Right ventricle myocardium inferior (tissue), 1 donor: ENCODE results near the gene GINS1. TPM values are rescaled to one million over a fixed set of nuclear protein-coding genes. Genes with fewer than 3 reads are reported as not detected.

Experiments used
- ATAC-seq: fragments of 200-7000 bp; cut with Tn5 transposase; one replicate; pipeline ENCODE4 v1.9.1; 2020; ENCODE audit warnings: mild to moderate bottlenecking, moderate library complexity
- DNase-seq: peaks from one replicate; pipeline ENCODE4 v3.0.0; 2021; ENCODE audit errors: missing footprints
- intact Hi-C: fragments of 100-400 bp; cut with DNase I; formaldehyde crosslinking; loops from one replicate; pipeline ENCODE4 v1.11.0; 2022
- long read RNA-seq: library from polyadenylated mRNA; unstranded; transcript quantifications from one replicate; pipeline ENCODE4 v2.0.0, GENCODE V29; 2021
- total RNA-seq: library from RNA; stranded (reverse); fragmentation: NEBNext Ultra II Directional; extraction: Animal tissue kit (Norgen Biotek cat#: 25700); gene quantifications from one replicate; pipeline ENCODE4 v1.2.1, GENCODE V29; 2021
- donor health status: DM: no; HTN: yes; CAD: no; lungs with severe emphysema.

GINS1 gene
- 0.73 TPM for total RNA-seq
- long read RNA-seq = 0 reads

DNA sequence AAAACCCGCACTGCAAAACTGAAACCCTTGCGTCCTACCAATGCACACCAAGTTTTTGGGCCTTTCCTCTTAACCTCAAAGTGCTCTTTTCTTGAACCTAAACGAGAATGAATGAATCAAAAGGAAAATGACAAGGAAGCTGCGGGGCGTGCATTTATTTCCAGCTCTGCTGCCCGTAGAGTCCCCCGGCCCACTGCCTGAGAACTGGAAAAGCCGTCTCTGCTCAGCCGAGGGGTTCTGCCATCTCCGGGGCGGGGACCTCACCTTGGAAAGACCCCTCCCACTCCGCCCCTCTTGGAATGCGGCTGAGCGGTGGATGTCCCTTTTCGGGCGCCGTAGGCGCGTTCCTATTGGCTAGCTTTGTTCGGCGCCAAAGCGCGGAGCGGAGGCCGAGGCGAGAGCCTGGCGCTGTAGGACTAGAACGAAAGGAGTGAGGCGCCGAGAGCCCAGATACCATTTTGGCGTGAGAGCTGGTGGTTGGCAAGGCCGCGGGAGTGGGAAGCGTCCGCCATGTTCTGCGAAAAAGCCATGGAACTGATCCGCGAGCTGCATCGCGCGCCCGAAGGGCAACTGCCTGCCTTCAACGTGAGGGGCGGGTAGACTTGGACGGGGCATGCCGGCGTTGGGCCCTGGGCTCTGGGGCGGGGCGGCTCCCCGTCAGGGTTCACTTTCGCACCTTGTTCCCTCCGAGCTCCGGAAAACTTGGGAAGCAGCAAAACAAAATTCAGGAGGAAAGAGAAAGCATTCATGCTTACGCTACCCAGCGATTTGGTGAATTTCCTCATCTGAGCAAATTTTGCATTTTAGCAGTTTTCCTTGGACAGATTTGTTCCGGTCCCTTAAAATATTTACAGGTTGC lies at the start of gene GINS1:
GINS1 (plus strand) TSS at position 363 of the 859 bp plus-strand sequence; CDS start at position 511, 148 bp downstream.
- peak; percentile 90 for DNase-seq
- intact Hi-C loops = no loop called here
- peak; percentile 92 for ATAC-seq

- no peak for ATAC-seq
- DNase-seq = no peak
- intact Hi-C loops = no loop called here
Measured at GRCh38 chr20:25360631-25361286, 46.7 kb upstream of the GINS1 start.

- no peak for ATAC-seq
- intact Hi-C loops = no loop called here
- no peak for DNase-seq
Measured at GRCh38 chr20:25361287-25361683, 46.2 kb upstream of the GINS1 start.

GRCh38 chr20:25364180-25364788 lies 43.2 kb upstream of the GINS1 start:
- DNase-seq (no peak), ATAC-seq (no peak)
- intact Hi-C loops = no loop called here

DNA sequence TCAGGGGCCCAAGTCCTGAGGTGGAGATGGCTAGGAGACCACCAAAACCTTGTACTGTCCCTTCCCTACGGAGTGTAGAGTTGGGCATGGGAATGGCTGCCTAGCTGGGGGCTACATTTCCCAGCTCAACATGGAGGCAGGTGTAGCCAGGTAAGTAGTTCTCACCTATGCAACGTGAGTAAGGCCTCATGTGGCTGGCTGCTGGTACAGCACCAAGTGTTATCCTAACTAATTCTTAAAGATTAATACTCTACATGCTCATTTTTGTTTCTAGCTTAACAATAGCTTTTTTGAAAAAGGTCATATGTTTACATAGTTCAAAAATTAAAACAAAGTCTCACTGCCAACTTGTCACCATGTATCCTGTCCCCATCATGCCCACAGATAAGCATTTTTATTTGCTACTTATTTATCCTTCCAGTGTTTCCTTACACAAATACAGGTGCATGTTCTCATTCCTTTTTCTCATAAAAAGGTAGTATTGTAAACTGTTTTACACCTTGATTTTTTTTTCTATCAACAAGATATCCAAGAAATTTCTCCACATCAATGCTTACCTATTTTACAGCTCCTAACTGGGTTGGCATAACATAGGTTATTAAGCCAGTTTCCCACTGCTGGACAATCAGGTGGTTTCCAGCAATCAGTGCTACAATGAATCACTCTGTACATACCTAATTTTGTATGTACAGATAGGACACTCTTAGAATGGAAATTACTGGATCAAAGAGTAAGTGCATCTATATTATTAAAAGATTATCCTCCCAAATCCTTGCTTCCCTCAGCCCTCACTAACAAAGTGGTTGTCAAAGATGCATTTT lies 42.4 kb upstream of the GINS1 start:
- DNase-seq (no peak), ATAC-seq (no peak)
- intact Hi-C loops = no loop called here

DNA sequence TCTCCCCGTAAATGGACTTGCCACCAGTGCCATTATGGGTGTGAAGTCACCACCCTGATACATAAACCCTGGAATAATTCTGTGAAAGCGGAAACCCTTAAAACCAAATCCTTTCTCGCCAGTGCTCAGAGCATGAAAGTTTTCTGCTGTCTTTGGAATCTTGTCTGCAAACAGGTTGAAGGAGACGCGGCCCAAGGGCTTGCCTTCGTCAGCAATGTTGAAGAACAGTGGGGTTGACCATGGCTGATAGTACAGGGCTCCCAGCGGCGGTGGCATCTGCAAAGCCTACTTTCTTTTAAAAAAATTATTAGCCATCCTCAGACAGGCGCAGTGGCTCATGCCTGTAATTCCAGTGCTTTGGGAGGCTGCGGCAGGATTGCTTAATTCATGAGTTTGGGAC lies 38.9 kb upstream of the GINS1 start:
- ATAC-seq = no peak
- intact Hi-C loops = no loop called here

GRCh38 chr20:25368976-25369375 lies 38.5 kb upstream of the GINS1 start:
- no peak for DNase-seq
- no peak for ATAC-seq
- intact Hi-C loops = no loop called here

More for the DNA sequence above, 38.9 kb upstream of the GINS1 start:
- no peak for DNase-seq

DNA sequence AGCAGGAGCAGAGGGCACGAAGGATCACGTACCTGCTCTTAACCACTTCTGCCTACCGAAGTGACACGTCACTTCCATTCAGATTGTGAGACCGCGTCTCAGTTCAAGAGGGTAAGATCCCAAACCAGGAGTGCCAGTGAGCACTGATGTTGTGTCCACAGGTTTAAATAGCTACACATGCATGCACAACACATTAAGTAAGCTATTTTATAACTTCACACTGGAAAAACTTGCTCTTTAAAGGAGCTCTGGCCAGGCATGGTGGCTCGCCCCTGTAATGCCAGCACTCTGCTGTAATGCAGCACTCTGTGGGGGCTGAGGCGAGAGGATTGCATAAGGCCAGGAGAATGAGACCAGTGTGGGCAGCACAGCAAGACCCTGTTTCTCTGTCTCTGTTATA lies 37.9 kb upstream of the GINS1 start:
- intact Hi-C loops = no loop called here

DNA sequence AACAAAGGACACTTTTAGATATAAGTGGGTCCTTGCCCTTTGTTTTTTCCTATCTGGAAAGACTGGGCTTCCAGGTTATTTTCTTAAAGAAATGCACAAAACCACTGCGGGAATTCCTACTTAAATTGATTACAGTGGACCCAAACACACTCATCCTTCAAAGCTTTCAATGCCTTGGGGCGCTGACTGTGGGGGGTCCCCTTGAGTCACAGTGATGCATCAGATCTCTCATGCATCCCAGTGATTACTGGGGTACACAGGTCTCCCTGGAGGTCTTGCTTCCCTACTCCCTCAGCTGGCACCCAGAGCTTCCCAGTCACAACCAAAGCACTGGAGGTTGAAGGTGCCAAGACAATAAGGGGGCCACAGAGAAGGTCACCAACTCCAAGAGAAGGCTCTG lies 37.5 kb upstream of the GINS1 start:
- intact Hi-C loops = no loop called here
- DNase-seq (no peak), ATAC-seq (no peak)

More for the DNA sequence above, 37.9 kb upstream of the GINS1 start:
- ATAC-seq = no peak
- DNase-seq = no peak

GRCh38 chr20:25372584-25373336 lies 34.7 kb upstream of the GINS1 start:
- DNase-seq = no peak

GRCh38 chr20:25374842-25375241 lies 32.6 kb upstream of the GINS1 start:
- ATAC-seq (no peak), DNase-seq (no peak)
- intact Hi-C loops = no loop called here

More at GRCh38 chr20:25372584-25373336, 34.7 kb upstream of the GINS1 start:
- ATAC-seq = no peak
- intact Hi-C loops = no loop called here

- ATAC-seq = no peak
Measured at GRCh38 chr20:25376236-25376635, 31.2 kb upstream of the GINS1 start.

GRCh38 chr20:25376886-25377285 lies 30.6 kb upstream of the GINS1 start:
- DNase-seq (no peak), ATAC-seq (no peak)
- intact Hi-C loops = no loop called here

More at GRCh38 chr20:25376236-25376635, 31.2 kb upstream of the GINS1 start:
- no peak for DNase-seq
- intact Hi-C loops = no loop called here

DNA sequence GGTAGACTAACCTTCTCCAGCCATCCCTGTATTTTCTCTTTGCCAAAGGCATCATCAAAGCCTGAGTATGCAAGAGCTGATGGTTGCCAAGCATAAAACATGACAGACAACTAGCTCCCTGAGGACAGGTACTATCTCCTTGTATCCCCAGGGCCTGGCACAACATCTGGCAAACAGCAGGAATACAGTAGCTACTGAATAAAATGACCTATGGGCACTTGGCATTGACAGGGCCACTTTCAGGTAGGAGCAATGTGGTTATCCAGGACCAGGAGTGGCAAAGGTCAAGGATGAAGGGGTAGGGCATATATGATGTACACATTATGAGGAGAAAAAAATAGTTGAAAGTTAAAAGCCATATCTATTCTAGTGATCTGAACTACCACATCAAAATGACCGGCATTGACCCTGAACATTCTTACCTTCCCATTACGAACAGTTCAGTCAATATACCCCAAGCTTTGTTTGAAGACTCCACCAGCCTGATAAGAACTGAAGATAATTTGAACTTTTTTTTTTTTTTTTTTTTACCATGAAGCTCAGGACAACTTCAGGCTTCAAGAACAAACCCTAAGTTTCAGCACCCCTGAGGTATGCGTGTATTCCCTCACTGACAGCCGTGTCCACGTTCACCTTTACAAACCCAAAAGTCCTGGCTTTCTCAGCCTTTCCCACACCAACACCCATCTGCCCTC lies 29.1 kb upstream of the GINS1 start:
- DNase-seq (no peak), ATAC-seq (no peak)
- intact Hi-C loops = no loop called here

- intact Hi-C loops = no loop called here
- ATAC-seq = no peak
- no peak for DNase-seq
Measured at GRCh38 chr20:25378884-25379733, 28.4 kb upstream of the GINS1 start.

- intact Hi-C loops = no loop called here
- ATAC-seq = peak; percentile 17
- no peak for DNase-seq
Measured at GRCh38 chr20:25380945-25381614, 26.4 kb upstream of the GINS1 start.
